Measurements from ENCODE around the gene CRYGS.

CRYGS gene

DNA sequence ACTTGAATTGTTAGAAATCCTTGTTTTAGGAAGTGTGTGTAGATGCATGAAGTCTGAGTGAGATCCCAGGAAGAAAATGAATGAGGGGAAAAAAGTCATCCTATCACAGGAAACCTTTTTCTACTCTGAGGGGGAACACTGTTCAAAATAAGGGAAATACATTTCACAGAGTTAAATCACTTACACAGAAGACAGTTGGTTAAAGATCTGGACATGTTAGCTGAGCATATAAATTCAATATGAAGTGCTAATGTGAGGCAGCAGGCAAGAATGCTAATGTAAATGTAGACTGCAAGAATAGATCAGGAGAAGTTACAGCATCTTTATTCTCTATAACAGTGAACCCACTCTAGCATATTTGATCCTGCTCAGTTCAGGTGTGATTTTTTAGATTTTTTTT, 20.4 kb upstream of the CRYGS start:
- in situ Hi-C loops (cut with HindIII; ENCODE audit: low sequenced_read_pairs): no loop called here

- in situ Hi-C loops (cut with HindIII; ENCODE audit: low sequenced_read_pairs): no loop called here
Observed at GRCh38 chr3:186552408-186553031, 8.3 kb upstream of the CRYGS start.

- in situ Hi-C loops (cut with HindIII; ENCODE audit: low sequenced_read_pairs): no loop called here
Observed at GRCh38 chr3:186551387-186551786, 7.2 kb upstream of the CRYGS start.

GRCh38 chr3:186549497-186549896, 5.3 kb upstream of the CRYGS start:
- in situ Hi-C loops (cut with HindIII; ENCODE audit: low sequenced_read_pairs): loop anchor here (25.0 kb wide), 1 partner anchor 562 kb away; no protein-coding TSS in a partner anchor

GRCh38 chr3:186540835-186541226, 3.3 kb downstream of the CRYGS start:
- in situ Hi-C loops (cut with HindIII; ENCODE audit: low sequenced_read_pairs): loop anchor here (25.0 kb wide), 1 partner anchor 554 kb away; no protein-coding TSS in a partner anchor

DNA sequence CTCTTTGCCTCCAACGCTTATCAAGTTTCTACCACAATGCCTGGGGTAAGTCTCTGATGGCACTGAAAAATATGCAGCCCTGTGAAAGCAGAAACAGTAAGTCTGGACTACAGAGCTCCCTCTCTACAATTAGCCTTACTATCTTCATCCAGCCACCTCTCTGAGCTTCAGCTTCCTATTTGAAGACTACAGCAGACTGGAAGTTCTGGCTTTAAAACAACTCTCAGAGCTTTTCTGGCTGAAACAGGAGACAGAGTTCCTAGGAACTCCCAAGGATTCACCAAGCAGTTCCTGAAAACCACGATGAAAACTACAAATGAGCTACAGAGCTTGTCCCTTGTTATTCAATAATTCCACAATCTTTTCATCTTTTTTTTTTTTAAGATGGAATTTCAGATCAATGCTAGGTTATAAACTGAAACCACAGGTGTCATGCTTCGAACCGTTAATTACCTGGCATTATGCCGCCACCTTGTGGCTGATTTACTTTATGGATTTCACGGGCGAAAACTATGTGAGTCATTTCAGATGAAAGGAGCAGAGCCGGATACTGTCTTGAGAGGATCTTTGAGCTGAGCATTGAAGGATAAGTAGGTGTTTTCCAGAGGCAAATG, 3.9 kb downstream of the CRYGS start:
- in situ Hi-C loops (cut with HindIII; ENCODE audit: low sequenced_read_pairs): loop anchor here (25.0 kb wide), 1 partner anchor 553 kb away; no protein-coding TSS in a partner anchor

GRCh38 chr3:186538779-186539178, 5.4 kb downstream of the CRYGS start:
- in situ Hi-C loops (cut with HindIII; ENCODE audit: low sequenced_read_pairs): loop anchor here (25.0 kb wide), 1 partner anchor 551 kb away; no protein-coding TSS in a partner anchor

GRCh38 chr3:186536883-186537844, 7.0 kb downstream of the CRYGS start:
- in situ Hi-C loops (cut with HindIII; ENCODE audit: low sequenced_read_pairs): loop anchor here (25.0 kb wide), 1 partner anchor 550 kb away; no protein-coding TSS in a partner anchor

- in situ Hi-C loops (cut with HindIII; ENCODE audit: low sequenced_read_pairs): loop anchor here (25.0 kb wide), 1 partner anchor 547 kb away; no protein-coding TSS in a partner anchor
Observed at GRCh38 chr3:186534113-186534669, 10.0 kb downstream of the CRYGS start.

GRCh38 chr3:186532598-186533072, 11.5 kb downstream of the CRYGS start:
- in situ Hi-C loops (cut with HindIII; ENCODE audit: low sequenced_read_pairs): loop anchor here (25.0 kb wide), 1 partner anchor 545 kb away; no protein-coding TSS in a partner anchor

- in situ Hi-C loops (cut with HindIII; ENCODE audit: low sequenced_read_pairs): loop anchor here (25.0 kb wide), 1 partner anchor 544 kb away; no protein-coding TSS in a partner anchor
Observed at GRCh38 chr3:186531694-186532093, 12.5 kb downstream of the CRYGS start.

DNA sequence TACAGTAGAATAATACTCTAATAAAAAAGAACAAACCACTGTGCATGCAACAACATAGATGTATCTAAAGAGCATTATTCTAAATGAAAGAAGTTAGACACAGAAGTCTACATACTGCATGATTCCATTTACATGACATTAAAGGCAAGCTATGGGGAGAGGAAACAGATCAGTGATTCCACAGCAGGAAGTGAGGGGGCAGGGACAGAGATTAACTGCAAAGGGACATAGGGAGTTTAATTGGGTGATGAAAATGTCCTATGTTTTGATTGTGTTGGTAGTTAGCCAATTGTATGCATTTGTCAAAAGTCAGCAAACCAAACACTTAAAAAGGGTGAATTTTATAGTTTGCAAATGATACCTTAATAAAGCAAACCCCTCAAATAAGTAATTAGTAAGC, 13.8 kb downstream of the CRYGS start:
- in situ Hi-C loops (cut with HindIII; ENCODE audit: low sequenced_read_pairs): loop anchor here (25.0 kb wide), 1 partner anchor 543 kb away; no protein-coding TSS in a partner anchor

DNA sequence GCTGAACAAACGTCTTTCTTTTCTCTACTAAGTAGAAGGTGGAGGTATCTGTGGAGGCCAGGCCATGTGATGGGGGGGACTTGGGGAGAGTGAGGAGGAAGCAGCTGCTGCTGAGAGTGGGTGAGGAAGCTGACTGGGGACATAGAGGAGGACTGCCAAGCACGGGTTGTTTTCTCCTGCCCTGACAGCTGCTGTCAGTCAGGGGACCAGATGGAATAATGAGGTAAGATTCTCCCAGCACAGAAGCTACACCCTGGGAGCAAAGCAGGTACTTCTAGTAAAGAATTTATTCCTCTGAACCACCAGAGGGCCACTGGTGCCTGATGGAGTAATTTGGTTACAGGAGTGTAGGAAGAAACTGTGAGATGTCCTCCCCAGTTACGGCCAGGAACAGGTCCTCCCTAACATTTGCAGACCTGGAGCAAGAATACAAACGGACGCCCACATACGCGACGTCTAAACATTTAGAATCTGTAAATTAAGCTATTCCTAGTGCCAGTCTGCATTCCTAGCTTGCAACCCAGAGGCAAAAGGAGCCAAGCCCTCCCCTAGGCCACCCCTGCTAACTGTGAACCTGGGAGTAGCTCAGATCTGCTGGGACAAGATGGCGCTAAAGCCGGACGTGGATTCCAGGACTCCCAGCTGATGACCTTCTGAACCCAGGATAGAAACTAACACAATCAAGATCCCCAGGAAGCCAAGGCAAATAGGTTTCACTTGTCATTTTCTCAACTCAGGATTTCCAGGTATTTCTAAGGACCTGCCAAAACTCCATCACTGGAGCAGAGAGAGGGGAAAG, 14.8 kb downstream of the CRYGS start:
- in situ Hi-C loops (cut with HindIII; ENCODE audit: low sequenced_read_pairs): loop anchor here (25.0 kb wide), 1 partner anchor 542 kb away; no protein-coding TSS in a partner anchor

DNA sequence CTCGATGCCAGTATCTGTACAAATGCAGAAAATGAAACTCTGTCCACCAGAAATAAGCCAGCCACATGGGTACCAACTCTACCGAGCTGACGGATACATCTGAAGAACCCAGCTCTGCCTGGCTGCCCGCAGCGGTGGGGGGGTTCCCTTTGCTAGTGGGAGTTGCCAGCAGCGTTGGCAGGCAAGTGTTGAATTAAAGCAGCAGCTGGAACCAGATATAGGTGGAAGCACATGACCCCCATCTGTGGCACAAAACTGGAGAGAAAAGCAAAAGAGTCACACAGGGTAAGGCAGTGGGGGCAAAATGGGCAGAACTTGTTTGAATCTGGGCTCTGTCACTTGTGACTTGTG, 17.9 kb downstream of the CRYGS start:
- in situ Hi-C loops (cut with HindIII; ENCODE audit: low sequenced_read_pairs): loop anchor here (25.0 kb wide), 1 partner anchor 539 kb away; no protein-coding TSS in a partner anchor

DNA sequence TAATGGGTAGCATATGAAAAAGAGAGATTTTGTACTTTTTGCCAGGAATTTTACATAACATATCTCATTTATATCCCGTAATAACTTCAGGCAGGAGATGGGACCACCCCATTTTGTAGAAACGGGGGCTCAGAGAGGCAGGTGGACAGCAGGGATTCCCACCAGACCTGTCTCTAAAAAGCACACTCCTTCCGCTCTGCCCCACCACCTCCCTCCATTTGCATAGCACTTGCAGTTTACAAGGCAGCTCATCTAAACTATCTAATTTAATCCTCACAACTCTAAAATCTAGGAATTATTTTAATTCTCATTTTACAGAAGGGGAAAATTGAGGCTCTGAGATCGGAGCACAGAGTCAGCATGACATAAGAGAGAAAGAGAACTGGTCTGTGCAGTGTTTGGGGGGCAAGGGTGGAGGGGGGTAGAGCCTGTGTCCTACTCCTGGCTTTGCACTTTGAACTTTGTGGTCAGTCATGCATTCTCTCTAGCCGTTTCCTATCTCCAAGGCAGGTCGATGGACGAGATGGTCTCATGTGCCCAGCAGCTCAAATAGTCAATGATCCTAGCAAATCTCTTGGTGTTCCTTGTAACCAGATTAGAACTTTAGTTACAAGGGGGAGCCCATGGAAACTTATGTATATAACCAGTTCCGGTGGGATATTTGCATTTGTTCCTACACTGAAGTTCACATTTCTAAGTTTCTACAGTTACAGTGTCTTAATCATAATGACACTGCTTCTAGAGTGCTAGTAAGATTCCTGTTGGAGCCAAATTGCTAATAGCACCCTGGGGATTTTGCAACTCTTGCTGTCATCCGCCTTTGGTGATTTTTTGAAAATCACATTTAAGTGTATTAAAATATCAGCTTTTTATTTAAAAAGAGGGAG, 18.6 kb downstream of the CRYGS start:
- in situ Hi-C loops (cut with HindIII; ENCODE audit: low sequenced_read_pairs): loop anchor here (25.0 kb wide), 1 partner anchor 538 kb away; no protein-coding TSS in a partner anchor

GRCh38 chr3:186524616-186525015, 19.6 kb downstream of the CRYGS start:
- in situ Hi-C loops (cut with HindIII; ENCODE audit: low sequenced_read_pairs): loop anchor here (25.0 kb wide), 1 partner anchor 537 kb away; no protein-coding TSS in a partner anchor

- in situ Hi-C loops (cut with HindIII; ENCODE audit: low sequenced_read_pairs): no loop called here
Observed at GRCh38 chr3:186523434-186523833, 20.7 kb downstream of the CRYGS start.

- in situ Hi-C loops (cut with HindIII; ENCODE audit: low sequenced_read_pairs): no loop called here
Observed at GRCh38 chr3:186523022-186523421, 21.2 kb downstream of the CRYGS start.

Measured in DLD1 (cell line).